Measurements from ENCODE around the gene FAS. TPM values are rescaled to one million over a fixed set of nuclear protein-coding genes. Genes with fewer than 3 reads are reported as not detected.

The FAS gene
- total and polyA plus RNA-seq, 3 donors from 2014 or later = 9.3 to 16.2 (median 10.7) TPM

DNA sequence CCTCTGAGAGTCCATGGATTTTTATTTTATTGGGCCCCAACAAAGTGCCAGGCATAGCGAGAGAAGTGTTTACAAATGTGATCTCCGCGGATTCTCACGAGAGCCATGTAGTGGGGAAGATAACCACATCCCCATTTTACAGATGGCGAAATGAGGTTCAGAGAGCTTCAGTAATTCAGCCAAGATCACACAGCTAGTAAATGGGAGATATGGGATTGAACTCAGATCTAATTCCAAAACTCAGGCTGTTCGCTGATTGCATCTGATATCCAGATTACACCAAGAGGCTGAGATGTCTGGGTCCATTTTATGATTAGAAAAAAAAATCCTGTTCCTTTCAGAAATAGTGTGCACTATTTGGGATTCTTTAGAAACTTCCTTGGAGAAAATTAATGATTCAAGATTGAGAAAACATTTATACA is 1.3 kb downstream of the FAS start:
- TF ChIP-seq POLR2A (IDR thresholded peaks at IDR 0.05) = no peak
- TF ChIP-seq, protein P1, sequence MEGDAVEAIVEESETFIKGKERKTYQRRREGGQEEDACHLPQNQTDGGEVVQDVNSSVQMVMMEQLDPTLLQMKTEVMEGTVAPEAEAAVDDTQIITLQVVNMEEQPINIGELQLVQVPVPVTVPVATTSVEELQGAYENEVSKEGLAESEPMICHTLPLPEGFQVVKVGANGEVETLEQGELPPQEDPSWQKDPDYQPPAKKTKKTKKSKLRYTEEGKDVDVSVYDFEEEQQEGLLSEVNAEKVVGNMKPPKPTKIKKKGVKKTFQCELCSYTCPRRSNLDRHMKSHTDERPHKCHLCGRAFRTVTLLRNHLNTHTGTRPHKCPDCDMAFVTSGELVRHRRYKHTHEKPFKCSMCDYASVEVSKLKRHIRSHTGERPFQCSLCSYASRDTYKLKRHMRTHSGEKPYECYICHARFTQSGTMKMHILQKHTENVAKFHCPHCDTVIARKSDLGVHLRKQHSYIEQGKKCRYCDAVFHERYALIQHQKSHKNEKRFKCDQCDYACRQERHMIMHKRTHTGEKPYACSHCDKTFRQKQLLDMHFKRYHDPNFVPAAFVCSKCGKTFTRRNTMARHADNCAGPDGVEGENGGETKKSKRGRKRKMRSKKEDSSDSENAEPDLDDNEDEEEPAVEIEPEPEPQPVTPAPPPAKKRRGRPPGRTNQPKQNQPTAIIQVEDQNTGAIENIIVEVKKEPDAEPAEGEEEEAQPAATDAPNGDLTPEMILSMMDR (IDR thresholded peaks at IDR 0.05) = no peak
- WGBS, 2 donors = 9 to 11% methylated on average over 6 of the region's 6 CpGs
- H3K27me3 ChIP-seq = no peaks in the 10 kb centered on the region
- H3K4me3 ChIP-seq = peak overlapping the region; percentile 66 to 92
- peaks cover 10% of the 10 kb centered on the region for H3K4me1 ChIP-seq
- H3K9me3 ChIP-seq = no peaks in the 10 kb centered on the region
- H3K27ac ChIP-seq = peak overlapping the region; percentile 95 to 97
- no peak for DNase-seq
- intact Hi-C loops (cut with DNase I; ENCODE audit: low total_unique reads) = no loop called here
- no peaks in the 10 kb centered on the region for H3K36me3 ChIP-seq (ENCODE audit: low read depth, missing control alignments)

DNA sequence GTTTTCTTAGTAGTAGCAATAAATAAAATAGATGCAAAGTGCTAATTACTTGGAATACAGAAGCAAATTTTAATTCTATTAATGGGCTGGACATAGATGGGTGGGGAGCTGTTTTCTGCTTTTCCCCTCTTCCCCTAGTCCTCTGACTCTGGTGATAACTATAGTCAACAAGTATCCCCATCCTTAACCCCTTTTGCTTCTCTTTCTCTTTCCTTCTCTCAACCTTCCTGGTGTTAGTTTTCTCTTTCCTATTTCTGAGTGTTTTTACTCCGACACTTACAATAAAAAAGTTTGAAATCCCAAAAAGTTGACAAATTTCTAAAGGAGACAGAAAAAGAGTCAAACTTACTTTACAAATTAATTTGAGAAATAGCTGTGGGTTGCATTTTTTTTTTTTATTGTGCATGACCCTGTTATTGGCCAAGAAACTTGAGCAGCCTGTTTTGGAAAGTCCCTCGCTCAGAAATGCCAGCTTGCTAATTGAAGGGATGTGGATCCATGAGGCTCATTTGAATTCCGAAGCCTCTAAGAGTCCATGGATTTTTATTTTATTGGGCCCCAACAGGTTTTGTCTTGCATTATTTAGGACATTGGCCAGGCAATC is 2.4 kb downstream of the FAS start:
- no peaks in the 10 kb centered on the region for H3K36me3 ChIP-seq (ENCODE audit: low read depth, missing control alignments)
- peaks cover 13% of the 10 kb centered on the region for H3K4me1 ChIP-seq
- no peak for TF ChIP-seq POLR2A (IDR thresholded peaks at IDR 0.05)
- TF ChIP-seq, protein P1 (IDR thresholded peaks at IDR 0.05) = no peak
- DNase-seq = no peak
- peak overlapping the region; percentile 95 to 97 for H3K27ac ChIP-seq
- H3K9me3 ChIP-seq = no peaks in the 10 kb centered on the region
- H3K27me3 ChIP-seq = no peaks in the 10 kb centered on the region
- H3K4me3 ChIP-seq = peak overlapping the region; percentile 6 to 66
- intact Hi-C loops (cut with DNase I; ENCODE audit: low total_unique reads) = no loop called here
- WGBS, 2 donors = 59 to 61% methylated on average over 3 of the region's 3 CpGs

DNA sequence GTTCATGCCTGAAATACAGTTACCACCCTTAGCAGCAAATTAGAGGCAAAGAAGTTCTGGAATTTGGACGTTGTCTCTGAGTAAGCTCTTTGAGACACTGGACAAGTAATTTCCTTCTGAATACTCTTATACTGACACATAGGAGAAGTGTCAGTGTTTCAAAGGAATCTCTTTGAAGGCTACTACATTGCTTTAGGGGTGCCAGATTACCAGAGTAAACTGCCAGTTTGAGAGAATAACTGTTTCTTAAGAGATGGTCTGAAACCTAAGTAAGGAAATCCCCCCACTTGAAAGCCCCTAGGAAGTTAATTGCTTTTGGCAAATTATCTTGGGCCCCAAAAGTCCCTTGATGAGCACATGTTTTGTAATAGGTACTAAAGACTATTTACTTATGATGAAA is 3.4 kb downstream of the FAS start:
- peak overlapping the region; percentile 35 to 95 for H3K27ac ChIP-seq
- DNase-seq = no peak
- no peak overlapping the region for H3K4me3 ChIP-seq
- no peaks in the 10 kb centered on the region for H3K27me3 ChIP-seq
- intact Hi-C loops (cut with DNase I; ENCODE audit: low total_unique reads) = no loop called here
- H3K4me1 ChIP-seq = peaks cover 13% of the 10 kb centered on the region
- TF ChIP-seq POLR2A (IDR thresholded peaks at IDR 0.05) = no peak
- TF ChIP-seq, protein P1 (IDR thresholded peaks at IDR 0.05) = no peak
- WGBS, 2 donors = 38 to 50% methylated on average over 1 of the region's 1 CpG
- H3K9me3 ChIP-seq = no peaks in the 10 kb centered on the region
- H3K36me3 ChIP-seq (ENCODE audit: low read depth, missing control alignments) = no peaks in the 10 kb centered on the region

GRCh38 chr10:88995156-88995876 is 4.7 kb downstream of the FAS start:
- 43 to 60% methylated on average over 7 of the region's 7 CpGs for WGBS, 2 donors
- H3K9me3 ChIP-seq = no peaks in the 10 kb centered on the region
- no peak overlapping the region for H3K4me3 ChIP-seq
- H3K27ac ChIP-seq = peak overlapping the region; percentile 60 to 95
- intact Hi-C loops (cut with DNase I; ENCODE audit: low total_unique reads) = no loop called here
- H3K36me3 ChIP-seq (ENCODE audit: low read depth, missing control alignments) = no peaks in the 10 kb centered on the region
- H3K27me3 ChIP-seq = no peaks in the 10 kb centered on the region
- no peak for DNase-seq
- no peak for TF ChIP-seq POLR2A (IDR thresholded peaks at IDR 0.05)
- TF ChIP-seq, protein P1 (IDR thresholded peaks at IDR 0.05) = no peak
- peaks cover 10% of the 10 kb centered on the region for H3K4me1 ChIP-seq
